Measurements from ENCODE around the gene CXCL1.

Gene CXCL1

GRCh38 chr4:73869130-73870055, at the start of gene CXCL1:
Gene CXCL1, plus strand, starts transcription at chr4:73869393. Its CDS starts 78 bp downstream, at chr4:73869471.
- peak; percentile 75 for DNase-seq

- no peak for DNase-seq
Observed at GRCh38 chr4:73821325-73821724, 47.9 kb upstream of the CXCL1 start.

GRCh38 chr4:73822389-73822788, 46.8 kb upstream of the CXCL1 start:
- peak; percentile 23 for DNase-seq

GRCh38 chr4:73822812-73823504, 46.2 kb upstream of the CXCL1 start:
- DNase-seq, result no peak

- DNase-seq, result no peak
Observed at GRCh38 chr4:73823760-73824159, 45.4 kb upstream of the CXCL1 start.

GRCh38 chr4:73828956-73829355, 40.2 kb upstream of the CXCL1 start:
- DNase-seq, result no peak

GRCh38 chr4:73831569-73831968, 37.6 kb upstream of the CXCL1 start:
- DNase-seq, result no peak

- no peak for DNase-seq
Observed at GRCh38 chr4:73832651-73833237, 36.4 kb upstream of the CXCL1 start.

- DNase-seq, result no peak
Observed at GRCh38 chr4:73836373-73837279, 32.6 kb upstream of the CXCL1 start, which contains the start of gene CXCL6. Gene CXCL6, plus strand, starts transcription at chr4:73836678. Its CDS starts 73 bp downstream, at chr4:73836751.

GRCh38 chr4:73839071-73839470, 30.1 kb upstream of the CXCL1 start:
- no peak for DNase-seq

GRCh38 chr4:73839715-73840114, 29.5 kb upstream of the CXCL1 start:
- DNase-seq, result no peak

GRCh38 chr4:73841243-73841925, 27.8 kb upstream of the CXCL1 start:
- no peak for DNase-seq

- no peak for DNase-seq
Observed at GRCh38 chr4:73842696-73843095, 26.5 kb upstream of the CXCL1 start.

GRCh38 chr4:73843369-73843768, 25.8 kb upstream of the CXCL1 start:
- DNase-seq, result no peak

- peak; percentile 44 for DNase-seq
Observed at GRCh38 chr4:73844345-73844744, 24.8 kb upstream of the CXCL1 start.

- DNase-seq, result no peak
Observed at GRCh38 chr4:73844806-73845205, 24.4 kb upstream of the CXCL1 start.

- DNase-seq, result no peak
Observed at GRCh38 chr4:73847526-73848182, 21.5 kb upstream of the CXCL1 start.

- no peak for DNase-seq
Observed at GRCh38 chr4:73848183-73848777, 20.9 kb upstream of the CXCL1 start.

- DNase-seq, result no peak
Observed at GRCh38 chr4:73850261-73850970, 18.8 kb upstream of the CXCL1 start.

- no peak for DNase-seq
Observed at GRCh38 chr4:73851293-73851692, 17.9 kb upstream of the CXCL1 start.
